ENCODE results near the gene OBSCN.

The OBSCN gene

DNA sequence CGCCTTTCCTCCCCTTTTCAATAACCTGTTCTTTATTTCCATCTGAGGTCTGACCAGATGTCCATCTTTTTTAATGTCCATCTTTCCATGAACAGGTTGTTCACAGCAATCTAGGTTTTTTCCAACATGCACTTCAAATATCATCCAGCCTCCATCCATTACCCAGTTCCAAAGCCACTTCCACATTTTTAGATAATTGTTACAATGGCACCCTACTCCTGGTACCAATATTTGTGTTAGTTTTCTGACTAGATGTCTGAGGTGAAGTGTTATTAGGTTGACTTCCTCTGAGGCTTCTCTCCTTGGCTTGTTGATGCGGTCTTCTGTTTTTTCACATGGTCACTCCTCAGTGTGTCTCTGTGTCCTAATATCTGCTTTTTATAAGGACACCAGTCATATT is 89.4 kb downstream of the OBSCN start:
- no peaks in the 10 kb centered on the region for H4K20me1 ChIP-seq (ENCODE audit: insufficient read depth, low read length, poor library complexity, severe bottlenecking)
- H3K9me2 ChIP-seq (replicated peaks; ENCODE audit: low read depth, low read length): no peaks in the 10 kb centered on the region
- H3K9ac ChIP-seq (ENCODE audit: low read depth, low read length, poor library complexity, severe bottlenecking): no peak overlapping the region
- no peaks in the 10 kb centered on the region for H3K79me2 ChIP-seq (ENCODE audit: insufficient read depth, low read length)
- no peaks in the 10 kb centered on the region for H3K27me3 ChIP-seq (ENCODE audit: insufficient read depth, low read length, poor library complexity, severe bottlenecking)
- peaks cover 9% of the 10 kb centered on the region for H3K9me3 ChIP-seq (ENCODE audit: insufficient read depth, low read depth, low read length)
- no peak overlapping the region for H3K4me2 ChIP-seq (ENCODE audit: low read depth, low read length, poor library complexity, severe bottlenecking)
- H3K4me1 ChIP-seq (ENCODE audit: insufficient read depth, low read length, poor library complexity, severe bottlenecking): no peaks in the 10 kb centered on the region
- H3K4me3 ChIP-seq (ENCODE audit: low read length, poor library complexity, severe bottlenecking): no peak overlapping the region
- no peak overlapping the region for H2AFZ ChIP-seq (ENCODE audit: low read length)
- no peaks in the 10 kb centered on the region for H3K36me3 ChIP-seq (ENCODE audit: insufficient read depth, low read length)
- H3F3A ChIP-seq (ENCODE audit: low read depth): no peaks in the 10 kb centered on the region
- TF ChIP-seq, protein P1, sequence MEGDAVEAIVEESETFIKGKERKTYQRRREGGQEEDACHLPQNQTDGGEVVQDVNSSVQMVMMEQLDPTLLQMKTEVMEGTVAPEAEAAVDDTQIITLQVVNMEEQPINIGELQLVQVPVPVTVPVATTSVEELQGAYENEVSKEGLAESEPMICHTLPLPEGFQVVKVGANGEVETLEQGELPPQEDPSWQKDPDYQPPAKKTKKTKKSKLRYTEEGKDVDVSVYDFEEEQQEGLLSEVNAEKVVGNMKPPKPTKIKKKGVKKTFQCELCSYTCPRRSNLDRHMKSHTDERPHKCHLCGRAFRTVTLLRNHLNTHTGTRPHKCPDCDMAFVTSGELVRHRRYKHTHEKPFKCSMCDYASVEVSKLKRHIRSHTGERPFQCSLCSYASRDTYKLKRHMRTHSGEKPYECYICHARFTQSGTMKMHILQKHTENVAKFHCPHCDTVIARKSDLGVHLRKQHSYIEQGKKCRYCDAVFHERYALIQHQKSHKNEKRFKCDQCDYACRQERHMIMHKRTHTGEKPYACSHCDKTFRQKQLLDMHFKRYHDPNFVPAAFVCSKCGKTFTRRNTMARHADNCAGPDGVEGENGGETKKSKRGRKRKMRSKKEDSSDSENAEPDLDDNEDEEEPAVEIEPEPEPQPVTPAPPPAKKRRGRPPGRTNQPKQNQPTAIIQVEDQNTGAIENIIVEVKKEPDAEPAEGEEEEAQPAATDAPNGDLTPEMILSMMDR (conservative IDR thresholded peaks at IDR 0.05; ENCODE audit: low read length): no peak
- TF ChIP-seq EZH2phosphoT487 (IDR thresholded peaks at IDR 0.05; ENCODE audit: borderline replicate concordance): no peak

DNA sequence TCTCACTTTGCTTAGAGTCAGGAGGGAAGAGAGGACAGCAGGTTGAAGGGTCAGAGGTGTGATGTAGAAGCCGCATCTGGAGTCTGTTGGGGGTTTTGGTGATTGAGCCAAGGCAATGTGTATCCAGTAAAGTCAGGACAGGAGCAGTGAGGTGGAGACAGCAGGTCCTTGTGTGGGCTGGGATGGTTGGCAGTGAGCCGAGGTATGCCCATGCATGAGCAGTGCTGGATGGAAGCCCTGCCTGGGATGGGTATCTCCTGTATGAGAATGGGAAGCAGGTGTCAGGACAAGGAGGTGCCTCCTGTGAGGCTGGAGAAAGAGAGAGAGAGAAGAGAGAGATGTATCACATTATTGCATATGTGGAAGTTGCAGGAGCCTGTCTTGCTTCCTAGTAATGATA is 90.0 kb downstream of the OBSCN start:
- Histone ChIP-seq H3K27me3 (ENCODE audit: insufficient read depth, low read length, poor library complexity, severe bottlenecking) (no peaks in the 10 kb centered on the region), H3K9ac (ENCODE audit: low read depth, low read length, poor library complexity, severe bottlenecking) (no peak overlapping the region), H3K79me2 (ENCODE audit: insufficient read depth, low read length) (no peaks in the 10 kb centered on the region), H3K4me1 (ENCODE audit: insufficient read depth, low read length, poor library complexity, severe bottlenecking) (no peaks in the 10 kb centered on the region), H3K36me3 (ENCODE audit: insufficient read depth, low read length) (no peaks in the 10 kb centered on the region), H3F3A (ENCODE audit: low read depth) (no peaks in the 10 kb centered on the region), H4K20me1 (ENCODE audit: insufficient read depth, low read length, poor library complexity, severe bottlenecking) (no peaks in the 10 kb centered on the region), H3K9me3 (ENCODE audit: insufficient read depth, low read depth, low read length) (peaks cover 13% of the 10 kb centered on the region), H3K4me2 (ENCODE audit: low read depth, low read length, poor library complexity, severe bottlenecking) (no peak overlapping the region), H2AFZ (ENCODE audit: low read length) (no peak overlapping the region), H3K4me3 (ENCODE audit: low read length, poor library complexity, severe bottlenecking) (no peak overlapping the region), H3K9me2 (replicated peaks; ENCODE audit: low read depth, low read length) (no peaks in the 10 kb centered on the region)
- TF ChIP-seq, protein P1 (conservative IDR thresholded peaks at IDR 0.05; ENCODE audit: low read length): no peak

- Histone ChIP-seq H3F3A (ENCODE audit: low read depth) (no peaks in the 10 kb centered on the region), H3K9ac (ENCODE audit: low read depth, low read length, poor library complexity, severe bottlenecking) (no peak overlapping the region), H4K20me1 (ENCODE audit: insufficient read depth, low read length, poor library complexity, severe bottlenecking) (no peaks in the 10 kb centered on the region), H3K79me2 (ENCODE audit: insufficient read depth, low read length) (no peaks in the 10 kb centered on the region), H3K4me3 (ENCODE audit: low read length, poor library complexity, severe bottlenecking) (no peak overlapping the region), H2AFZ (ENCODE audit: low read length) (no peak overlapping the region), H3K9me3 (ENCODE audit: insufficient read depth, low read depth, low read length) (peaks cover 17% of the 10 kb centered on the region), H3K36me3 (ENCODE audit: insufficient read depth, low read length) (no peaks in the 10 kb centered on the region), H3K4me2 (ENCODE audit: low read depth, low read length, poor library complexity, severe bottlenecking) (no peak overlapping the region), H3K27me3 (ENCODE audit: insufficient read depth, low read length, poor library complexity, severe bottlenecking) (no peaks in the 10 kb centered on the region), H3K4me1 (ENCODE audit: insufficient read depth, low read length, poor library complexity, severe bottlenecking) (no peaks in the 10 kb centered on the region), H3K9me2 (replicated peaks; ENCODE audit: low read depth, low read length) (no peaks in the 10 kb centered on the region)
- TF ChIP-seq, protein P1 (conservative IDR thresholded peaks at IDR 0.05; ENCODE audit: low read length): no peak
- no peak for TF ChIP-seq EZH2phosphoT487 (IDR thresholded peaks at IDR 0.05; ENCODE audit: borderline replicate concordance)
These were observed 90.6 kb downstream of the OBSCN start for GRCh38 chr1:228298471-228298870.
